Neuron (in vitro differentiated cells): ENCODE measurements around the gene ATXN1.
"Not testable (repeated sequence)": the region's sequence is repeated elsewhere in the genome, so short reads cannot be mapped to it uniquely, and the experiment has no call there.

Experiments used
- H2AFZ ChIP-seq: one replicate; pipeline ENCODE4 v1.6.1; 2013; ENCODE audit warnings: low read depth, mild to moderate bottlenecking, inconsistent platforms, low read length, moderate library complexity
- H3K27me3 ChIP-seq: one replicate; pipeline ENCODE4 v1.6.1; 2013; ENCODE audit warnings: low read length; ENCODE audit not compliant: insufficient read depth
- H3K36me3 ChIP-seq: one replicate; pipeline ENCODE4 v1.6.1; 2013; ENCODE audit warnings: low read length; ENCODE audit not compliant: insufficient read depth
- H3K4me1 ChIP-seq: one replicate; pipeline ENCODE4 v1.6.1; 2013; ENCODE audit warnings: low read length; ENCODE audit not compliant: insufficient read depth
- H3K4me3 ChIP-seq: 2 replicates; pipeline ENCODE4 v1.5.1; 2013; ENCODE audit warnings: mild to moderate bottlenecking, low read length, moderate library complexity
- H3K9me3 ChIP-seq: one replicate; pipeline ENCODE4 v1.6.1; 2013; ENCODE audit warnings: low read length

Gene ATXN1

DNA sequence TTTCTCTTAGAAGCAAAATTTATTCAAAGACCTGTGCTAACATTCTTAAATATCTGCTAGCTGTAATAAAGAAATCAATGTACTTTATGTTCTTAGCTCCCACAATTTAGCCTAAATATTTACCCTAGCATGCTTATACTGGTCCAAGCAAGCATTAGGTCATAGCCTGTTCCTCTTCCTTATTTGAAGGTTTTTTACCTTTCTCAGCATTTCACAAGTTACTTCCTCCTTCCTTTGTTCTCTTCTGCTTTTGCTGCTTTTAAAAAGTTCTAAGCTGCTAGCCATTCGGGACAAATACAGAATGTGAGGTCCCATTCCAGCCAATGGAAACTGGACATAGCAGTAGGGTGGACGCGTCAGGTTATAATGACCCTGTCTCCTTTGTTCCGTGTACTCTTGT lies 354.7 kb downstream of the ATXN1 start:
- not testable (repeated sequence) for H2AFZ ChIP-seq, H3K36me3 ChIP-seq, H3K9me3 ChIP-seq, H3K4me1 ChIP-seq, H3K27me3 ChIP-seq, H3K4me3 ChIP-seq

DNA sequence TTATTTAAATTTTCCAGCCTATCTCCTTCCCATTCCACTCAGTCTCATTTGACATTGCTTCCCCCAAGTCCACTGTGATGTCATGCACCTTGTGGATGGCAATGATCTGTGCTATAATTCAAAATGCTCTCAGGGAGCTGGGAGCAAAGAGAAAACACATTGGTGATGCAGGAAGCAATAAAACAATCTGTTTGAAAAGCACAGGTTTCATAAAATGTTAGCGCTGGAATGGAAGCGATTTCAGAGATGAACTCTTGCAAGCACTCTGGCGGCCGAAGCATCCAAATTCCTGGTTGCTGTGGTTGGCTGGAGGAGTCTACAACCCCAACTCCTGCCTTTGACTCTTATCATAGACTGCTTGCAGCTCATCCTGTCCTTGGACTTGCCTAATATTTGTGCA lies 355.9 kb downstream of the ATXN1 start:
- H3K36me3 ChIP-seq = no peaks in the 10 kb centered on the region
- H2AFZ ChIP-seq = no peak overlapping the region

DNA sequence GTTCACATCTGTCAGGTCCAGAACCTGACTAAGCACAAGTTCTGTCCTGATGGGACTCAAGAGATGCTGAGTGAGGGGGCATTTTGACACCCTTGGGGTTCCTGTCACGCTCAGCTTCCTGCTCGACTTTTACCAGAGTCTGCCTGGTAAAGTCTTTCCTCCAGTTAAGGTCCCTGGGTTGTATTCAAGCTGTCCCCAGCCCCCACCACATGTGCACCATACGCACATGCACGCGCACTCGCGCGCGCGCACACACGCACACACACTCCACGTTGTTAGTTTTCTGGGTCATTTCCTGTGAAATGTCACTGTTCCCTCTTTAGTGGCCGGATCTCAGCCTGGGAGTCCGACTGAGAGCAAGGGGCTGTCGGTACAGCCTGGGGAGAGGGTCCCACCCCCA lies 356.8 kb downstream of the ATXN1 start:
- H3K36me3 ChIP-seq = no peaks in the 10 kb centered on the region
- no peaks in the 10 kb centered on the region for H3K9me3 ChIP-seq
- H3K27me3 ChIP-seq = no peaks in the 10 kb centered on the region
- H3K4me1 ChIP-seq = peaks cover 8% of the 10 kb centered on the region
- H2AFZ ChIP-seq = no peak overlapping the region
- H3K4me3 ChIP-seq = no peak overlapping the region

More for the DNA sequence above, 355.9 kb downstream of the ATXN1 start:
- Histone ChIP-seq H3K4me3 (no peak overlapping the region), H3K4me1 (peaks cover 8% of the 10 kb centered on the region), H3K27me3 (no peaks in the 10 kb centered on the region), H3K9me3 (no peaks in the 10 kb centered on the region)

DNA sequence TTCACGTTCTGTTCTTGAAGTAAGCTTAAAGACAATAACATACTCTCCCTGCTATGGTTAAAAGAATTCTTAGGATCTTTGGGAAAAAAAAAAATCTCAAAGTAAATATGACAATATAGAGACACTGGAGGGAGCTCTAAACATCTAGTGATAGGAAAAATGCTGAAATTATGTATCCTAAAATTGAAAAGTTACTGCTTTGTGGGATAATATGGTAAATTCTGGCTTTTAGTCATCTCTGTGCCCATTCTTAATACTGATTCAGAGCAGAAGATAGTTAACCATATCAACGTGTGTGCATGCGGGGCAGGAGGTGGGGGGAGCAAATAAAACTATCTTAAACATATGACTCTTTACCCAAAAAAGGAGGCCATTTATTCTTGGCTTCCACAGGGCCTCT lies 357.4 kb downstream of the ATXN1 start:
- H3K4me3 ChIP-seq = no peak overlapping the region
- no peaks in the 10 kb centered on the region for H3K27me3 ChIP-seq
- peaks cover 8% of the 10 kb centered on the region for H3K4me1 ChIP-seq
- no peaks in the 10 kb centered on the region for H3K9me3 ChIP-seq
- no peak overlapping the region for H2AFZ ChIP-seq
- H3K36me3 ChIP-seq = no peaks in the 10 kb centered on the region

DNA sequence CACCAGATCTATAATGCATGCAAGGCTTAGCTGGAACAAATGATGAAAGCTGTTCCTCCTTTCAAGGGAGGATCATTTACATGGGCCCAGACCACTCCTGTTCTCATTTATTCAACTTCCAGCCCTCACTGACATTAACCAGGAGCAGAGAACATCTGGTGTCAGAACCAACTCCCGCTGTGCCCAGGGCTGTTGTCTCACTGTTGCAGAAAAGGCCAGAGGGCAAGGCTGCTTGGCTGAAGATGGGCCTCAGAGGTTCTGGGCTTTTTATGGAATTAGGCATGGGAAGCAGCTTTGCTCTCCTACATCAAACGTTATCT lies 358.7 kb downstream of the ATXN1 start:
- Histone ChIP-seq H3K27me3 (no peaks in the 10 kb centered on the region), H2AFZ (no peak overlapping the region), H3K4me1 (peaks cover 8% of the 10 kb centered on the region), H3K9me3 (no peaks in the 10 kb centered on the region), H3K36me3 (no peaks in the 10 kb centered on the region), H3K4me3 (no peak overlapping the region)

DNA sequence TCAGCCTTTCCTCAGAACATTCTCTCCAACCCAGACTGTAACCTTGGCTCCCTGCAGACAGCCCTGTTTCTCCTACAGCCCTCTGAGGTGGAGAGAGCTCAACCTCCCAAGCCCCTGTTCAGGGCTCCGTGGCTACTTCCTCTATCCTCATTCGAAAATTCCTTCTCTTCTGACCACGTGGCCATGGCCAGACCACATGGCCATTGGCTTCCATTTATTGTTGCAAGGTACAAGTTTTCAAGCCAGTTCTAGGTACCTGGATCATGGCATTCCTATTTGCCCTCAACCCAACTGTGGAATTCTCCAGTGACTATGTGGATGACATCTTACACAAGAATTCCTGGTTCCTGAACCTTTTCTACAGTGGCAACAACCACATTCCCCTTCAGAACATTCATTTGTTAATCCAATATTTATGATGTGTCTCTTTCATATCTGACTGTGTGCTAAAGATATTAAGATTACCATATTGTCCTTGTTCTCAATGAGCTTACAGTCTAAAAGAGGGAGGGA lies 361.0 kb downstream of the ATXN1 start:
- H3K27me3 ChIP-seq = no peaks in the 10 kb centered on the region
- H3K36me3 ChIP-seq = no peaks in the 10 kb centered on the region
- H3K9me3 ChIP-seq = no peaks in the 10 kb centered on the region
- peaks cover 8% of the 10 kb centered on the region for H3K4me1 ChIP-seq
- H3K4me3 ChIP-seq = no peak overlapping the region
- H2AFZ ChIP-seq = no peak overlapping the region

DNA sequence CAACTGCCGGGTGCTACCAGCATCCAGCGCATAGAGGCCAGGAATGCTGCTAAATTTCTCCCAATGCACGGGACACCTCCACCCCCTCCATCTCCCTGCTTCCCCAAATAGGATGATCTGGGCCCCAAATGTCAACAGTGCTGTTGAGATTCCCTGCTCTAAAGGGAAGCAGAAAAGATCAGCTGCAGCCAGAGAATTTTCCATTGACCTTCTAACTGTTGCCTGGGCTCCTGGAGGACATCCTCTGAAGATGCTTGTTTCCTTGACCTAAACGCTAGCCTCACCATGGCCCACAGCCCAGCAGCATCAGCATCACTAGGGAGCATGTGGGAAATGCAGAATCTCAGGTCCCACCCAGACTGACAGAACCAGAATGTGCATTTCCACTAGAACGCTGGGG lies 361.6 kb downstream of the ATXN1 start:
- H3K4me1 ChIP-seq = peaks cover 8% of the 10 kb centered on the region
- no peaks in the 10 kb centered on the region for H3K36me3 ChIP-seq

DNA sequence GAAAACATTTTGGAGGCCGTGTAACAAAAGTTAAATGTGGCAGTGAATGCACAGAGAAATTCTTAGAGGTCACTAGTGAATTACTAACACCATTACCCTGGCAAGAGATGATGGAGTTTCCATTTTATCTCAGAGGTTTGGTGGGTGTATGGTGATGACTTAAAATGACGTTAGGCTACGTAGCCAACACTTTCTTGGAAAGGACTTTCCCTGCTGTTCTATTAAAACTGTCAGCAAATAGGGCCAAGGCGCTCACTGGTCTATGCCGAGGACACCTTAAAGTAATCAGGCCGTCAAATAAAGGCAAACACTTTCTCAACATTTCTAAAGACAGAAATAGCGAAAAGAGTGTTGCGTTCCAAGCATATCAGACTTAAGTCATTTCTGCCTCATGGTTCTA lies 362.1 kb downstream of the ATXN1 start:
- Histone ChIP-seq H2AFZ (no peak overlapping the region), H3K9me3 (no peaks in the 10 kb centered on the region), H3K4me3 (no peak overlapping the region), H3K36me3 (no peaks in the 10 kb centered on the region), H3K4me1 (peaks cover 8% of the 10 kb centered on the region), H3K27me3 (no peaks in the 10 kb centered on the region)

More for the DNA sequence above, 361.6 kb downstream of the ATXN1 start:
- Histone ChIP-seq H3K9me3 (no peaks in the 10 kb centered on the region), H2AFZ (no peak overlapping the region), H3K27me3 (no peaks in the 10 kb centered on the region), H3K4me3 (no peak overlapping the region)

DNA sequence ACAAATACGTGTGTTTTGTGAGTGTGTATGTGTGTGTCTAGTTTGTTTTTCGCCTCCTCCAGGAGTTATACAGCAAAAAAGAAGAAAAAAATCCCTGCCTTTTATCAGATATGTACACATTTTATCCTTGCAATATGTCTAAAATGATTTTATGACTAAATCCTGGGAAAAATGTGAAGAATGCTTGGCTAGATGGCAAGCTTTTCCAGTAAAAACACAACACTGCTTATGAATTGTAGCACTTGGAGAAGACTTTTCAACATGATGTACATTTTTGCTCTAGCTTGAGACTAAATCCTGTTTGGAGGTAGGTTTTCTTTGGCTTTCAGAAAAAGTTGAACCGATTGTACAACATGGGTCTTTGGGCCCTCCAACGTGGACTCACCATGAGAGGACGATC lies 362.7 kb downstream of the ATXN1 start:
- Histone ChIP-seq H3K4me3 (no peak overlapping the region), H3K4me1 (peaks cover 8% of the 10 kb centered on the region), H3K36me3 (no peaks in the 10 kb centered on the region), H3K9me3 (no peaks in the 10 kb centered on the region), H3K27me3 (no peaks in the 10 kb centered on the region), H2AFZ (no peak overlapping the region)

DNA sequence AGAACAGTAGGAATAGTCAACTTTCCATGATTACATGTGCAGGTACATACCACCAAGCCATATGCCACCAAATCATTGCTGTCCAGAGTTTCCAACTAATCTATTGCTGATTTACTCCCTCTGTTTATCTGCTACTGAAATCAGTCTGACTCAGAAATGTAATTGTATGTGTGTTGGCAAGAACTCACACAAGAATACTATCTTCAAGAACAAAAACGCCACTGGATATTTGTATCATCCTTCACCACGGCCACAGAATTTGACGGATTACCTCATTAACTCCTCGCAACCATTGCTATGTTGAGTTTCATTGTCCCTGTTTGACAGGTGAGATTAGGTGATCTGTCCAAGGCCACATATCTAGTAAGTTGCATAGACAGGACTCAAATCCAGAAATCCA lies 363.6 kb downstream of the ATXN1 start:
- Histone ChIP-seq H3K4me3 (no peak overlapping the region), H3K9me3 (no peaks in the 10 kb centered on the region), H3K27me3 (no peaks in the 10 kb centered on the region), H3K36me3 (no peaks in the 10 kb centered on the region), H3K4me1 (peaks cover 2% of the 10 kb centered on the region), H2AFZ (no peak overlapping the region)

DNA sequence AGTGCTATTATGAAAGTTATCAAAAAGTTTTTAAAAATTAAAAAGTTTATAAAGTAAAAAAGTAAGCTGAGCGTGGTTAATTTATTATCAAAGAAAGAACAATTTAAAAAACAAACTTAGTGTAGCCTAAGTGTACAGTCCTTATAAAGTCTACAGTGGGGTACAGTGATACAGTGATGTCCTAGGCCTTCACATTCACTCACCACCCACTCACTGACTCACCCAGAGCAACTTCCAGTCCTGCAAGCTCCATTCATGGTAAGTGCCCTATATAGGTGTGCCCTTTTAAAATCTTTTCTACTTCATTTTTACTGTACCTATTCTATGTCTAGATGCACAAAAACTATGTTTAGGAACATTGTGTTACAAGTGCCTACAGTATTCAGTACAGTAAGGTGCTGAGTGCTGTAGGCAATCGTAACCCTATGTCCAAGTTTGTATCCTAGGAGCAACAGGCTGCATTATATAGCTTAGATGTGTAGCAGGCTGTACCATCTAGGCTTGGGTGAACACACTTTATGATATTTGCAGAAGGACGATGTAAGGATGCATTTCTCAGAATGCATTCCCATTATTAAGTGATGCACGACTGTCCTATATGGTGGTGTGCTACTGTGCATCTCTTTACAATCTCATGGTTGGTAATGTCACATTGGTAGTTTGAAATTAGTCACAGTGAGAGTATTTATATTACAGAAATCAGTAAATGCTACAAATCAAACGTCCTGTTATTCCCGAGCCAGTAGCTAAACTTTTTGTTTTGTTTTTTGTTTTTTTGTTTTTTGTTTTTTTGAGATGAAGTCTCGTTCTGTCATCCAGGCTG lies 364.6 kb downstream of the ATXN1 start:
- H3K36me3 ChIP-seq = no peaks in the 10 kb centered on the region
- no peaks in the 10 kb centered on the region for H3K9me3 ChIP-seq
- no peak overlapping the region for H3K4me3 ChIP-seq
- H2AFZ ChIP-seq = no peak overlapping the region
- H3K4me1 ChIP-seq = no peaks in the 10 kb centered on the region
- H3K27me3 ChIP-seq = no peaks in the 10 kb centered on the region

DNA sequence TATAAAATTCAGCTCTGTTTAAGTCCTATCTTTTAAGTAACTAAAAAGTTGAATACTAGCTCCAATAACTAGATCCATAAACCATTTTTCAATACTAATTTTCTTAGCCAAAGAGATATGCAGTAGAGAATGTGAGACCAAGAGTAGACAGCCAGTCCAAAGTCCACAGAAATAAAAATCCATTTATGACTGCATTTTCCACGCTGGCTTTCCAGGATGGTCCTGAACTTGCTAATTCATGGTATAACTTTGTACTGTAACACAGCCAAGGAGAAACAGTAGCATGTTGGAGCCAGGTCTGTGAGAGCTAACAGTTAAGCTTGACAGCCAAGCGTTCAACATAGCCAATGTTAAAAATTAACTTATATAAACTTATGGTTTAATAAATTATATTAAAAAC lies 366.6 kb downstream of the ATXN1 start:
- H3K36me3 ChIP-seq = no peaks in the 10 kb centered on the region
- H2AFZ ChIP-seq = no peak overlapping the region
- H3K4me1 ChIP-seq = no peaks in the 10 kb centered on the region
- no peaks in the 10 kb centered on the region for H3K27me3 ChIP-seq
- H3K9me3 ChIP-seq = no peaks in the 10 kb centered on the region
- H3K4me3 ChIP-seq = no peak overlapping the region

DNA sequence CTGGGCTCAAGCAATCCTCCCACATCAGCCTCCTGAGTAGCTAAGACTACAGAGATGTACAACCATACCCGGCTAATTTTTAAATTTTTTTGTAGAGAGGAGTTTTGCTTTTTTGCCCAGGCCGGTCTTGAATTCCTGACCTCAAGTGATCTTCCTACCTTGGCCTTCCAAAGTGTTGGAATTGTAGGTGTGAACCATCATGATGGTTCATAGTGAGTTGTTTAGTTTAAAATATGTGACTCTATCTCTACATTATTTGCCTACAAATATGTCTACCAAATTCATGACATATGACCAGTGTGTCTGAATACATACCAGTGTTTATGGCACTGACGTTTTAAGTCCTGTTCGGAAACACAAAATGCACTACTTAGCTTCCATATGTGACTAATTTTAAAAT lies 367.9 kb downstream of the ATXN1 start:
- Histone ChIP-seq H3K36me3 (no peaks in the 10 kb centered on the region), H2AFZ (no peak overlapping the region), H3K9me3 (no peaks in the 10 kb centered on the region), H3K27me3 (no peaks in the 10 kb centered on the region), H3K4me1 (peaks cover 3% of the 10 kb centered on the region), H3K4me3 (no peak overlapping the region)

DNA sequence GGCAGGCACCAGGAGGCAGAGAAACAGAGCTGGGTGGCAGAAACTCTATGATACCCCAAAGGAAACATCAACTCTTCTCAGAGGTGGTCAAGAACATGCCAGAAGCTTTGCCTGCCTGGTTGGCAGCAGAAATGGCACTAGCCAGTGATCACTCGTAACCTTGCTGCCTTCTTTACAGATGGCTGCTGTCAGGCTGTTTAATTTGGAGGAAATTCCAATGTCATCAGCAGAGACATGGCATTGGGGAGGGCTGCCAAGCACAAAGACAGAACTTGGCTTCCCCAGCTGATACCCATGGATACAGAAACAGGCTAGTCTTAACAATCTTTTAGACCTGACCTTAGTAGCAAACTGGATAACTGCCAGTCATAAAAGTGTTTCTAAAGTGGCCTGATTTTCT lies 369.2 kb downstream of the ATXN1 start:
- no peaks in the 10 kb centered on the region for H3K9me3 ChIP-seq
- no peaks in the 10 kb centered on the region for H3K27me3 ChIP-seq
- H3K4me3 ChIP-seq = no peak overlapping the region
- H3K4me1 ChIP-seq = peaks cover 5% of the 10 kb centered on the region
- no peak overlapping the region for H2AFZ ChIP-seq
- no peaks in the 10 kb centered on the region for H3K36me3 ChIP-seq
